ENCODE results near the gene REG1A. TPM values are rescaled to one million over a fixed set of nuclear protein-coding genes. Genes with fewer than 3 reads are reported as not detected.

The REG1A gene
- polyA plus RNA-seq, 1 donor (not counting 4 experiments of a cell fraction or from before 2014, with no cell fraction given): not detected

DNA sequence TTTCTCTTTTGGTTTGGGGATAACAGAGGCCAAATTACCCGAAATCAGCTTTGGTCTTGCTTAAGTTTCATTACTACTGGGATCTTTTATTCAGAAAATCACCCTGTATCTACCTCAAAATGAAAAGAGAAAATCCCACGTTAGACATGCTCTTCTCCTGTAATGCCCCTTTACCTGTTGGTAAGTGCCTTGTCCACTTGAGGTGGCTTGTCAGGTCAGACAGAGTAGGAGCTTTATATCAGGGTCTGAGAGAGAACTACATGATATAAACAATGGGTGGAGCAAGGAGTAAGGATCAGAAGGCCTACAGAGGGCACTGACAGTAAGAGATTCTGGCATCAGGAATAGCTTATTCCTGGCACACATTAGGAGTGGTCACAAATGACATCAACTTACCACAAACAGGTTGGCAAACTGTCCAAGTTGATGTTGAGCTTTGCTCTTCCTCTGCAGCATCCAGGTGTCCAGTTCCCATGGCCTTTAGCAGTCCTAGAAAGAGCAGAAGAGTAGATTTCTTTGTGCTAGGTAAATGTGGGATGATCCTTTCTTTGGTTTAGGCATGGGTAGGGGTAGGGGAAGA is 32.4 kb upstream of the REG1A start, which contains the start of gene REG1B:
REG1B (minus strand) TSS at position 209 of the 580 bp plus-strand sequence. CDS start 381 bp downstream, outside the sequence.
- dilution Hi-C loops (cut with MboI; ENCODE audit: extremely low pct_ligation_motif_present, low sequenced_read_pairs): no loop called here
- FAIRE-seq (no peak), DNase-seq (ENCODE audit: low read depth, low spot score) (no peak)
- Histone ChIP-seq H4K20me1 (ENCODE audit: control insufficient read depth, extremely low read depth, insufficient read depth, low read length) (no peaks in the 10 kb centered on the region), H3K27me3 (ENCODE audit: control insufficient read depth, extremely low read depth, insufficient read depth, low read length) (no peaks in the 10 kb centered on the region), H3K36me3 (ENCODE audit: control insufficient read depth in 2 of 2, extremely low read depth in 1 of 2, insufficient read depth in 2 of 2, low read length in 2 of 2) (no peaks in the 10 kb centered on the region), H3K4me2 (ENCODE audit: control insufficient read depth, extremely low read depth, insufficient read depth, low read depth, low read length) (no peak within 1 kb of the TSS), H3K9ac (ENCODE audit: control insufficient read depth, extremely low read depth, insufficient read depth, low read length) (no peak within 1 kb of the TSS), H3K9me1 (ENCODE audit: control insufficient read depth, extremely low read depth, insufficient read depth, low read length) (no peaks in the 10 kb centered on the region), H2AFZ (ENCODE audit: control insufficient read depth, low read length) (no peak within 1 kb of the TSS), H3K4me3 (ENCODE audit: control insufficient read depth in 2 of 3, extremely low read depth in 1 of 3, insufficient read depth in 2 of 3, low read depth in 1 of 3, low read length in 3 of 3) (no peak within 1 kb of the TSS), H3K27ac (ENCODE audit: control insufficient read depth, insufficient read depth, low read length) (no peak within 1 kb of the TSS), H3K4me1 (ENCODE audit: control insufficient read depth, extremely low read depth, insufficient read depth, low read length) (no peaks in the 10 kb centered on the region), H3K9me3 (ENCODE audit: control insufficient read depth, low read depth, low read length) (no peaks in the 10 kb centered on the region), H3K79me2 (ENCODE audit: control insufficient read depth, insufficient read depth, low read length) (no peaks in the 10 kb centered on the region)
- no peak for TF ChIP-seq EZH2 (IDR thresholded peaks at IDR 0.05; ENCODE audit: low read length)
- TF ChIP-seq, protein P1, sequence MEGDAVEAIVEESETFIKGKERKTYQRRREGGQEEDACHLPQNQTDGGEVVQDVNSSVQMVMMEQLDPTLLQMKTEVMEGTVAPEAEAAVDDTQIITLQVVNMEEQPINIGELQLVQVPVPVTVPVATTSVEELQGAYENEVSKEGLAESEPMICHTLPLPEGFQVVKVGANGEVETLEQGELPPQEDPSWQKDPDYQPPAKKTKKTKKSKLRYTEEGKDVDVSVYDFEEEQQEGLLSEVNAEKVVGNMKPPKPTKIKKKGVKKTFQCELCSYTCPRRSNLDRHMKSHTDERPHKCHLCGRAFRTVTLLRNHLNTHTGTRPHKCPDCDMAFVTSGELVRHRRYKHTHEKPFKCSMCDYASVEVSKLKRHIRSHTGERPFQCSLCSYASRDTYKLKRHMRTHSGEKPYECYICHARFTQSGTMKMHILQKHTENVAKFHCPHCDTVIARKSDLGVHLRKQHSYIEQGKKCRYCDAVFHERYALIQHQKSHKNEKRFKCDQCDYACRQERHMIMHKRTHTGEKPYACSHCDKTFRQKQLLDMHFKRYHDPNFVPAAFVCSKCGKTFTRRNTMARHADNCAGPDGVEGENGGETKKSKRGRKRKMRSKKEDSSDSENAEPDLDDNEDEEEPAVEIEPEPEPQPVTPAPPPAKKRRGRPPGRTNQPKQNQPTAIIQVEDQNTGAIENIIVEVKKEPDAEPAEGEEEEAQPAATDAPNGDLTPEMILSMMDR (optimal IDR thresholded peaks at IDR 0.05 in 1 of 3, IDR thresholded peaks at IDR 0.05 in 1 of 3, conservative IDR thresholded peaks at IDR 0.05 in 1 of 3; ENCODE audit: extremely low read depth in 1 of 3, insufficient read depth in 2 of 3, low read length in 3 of 3): no peak

DNA sequence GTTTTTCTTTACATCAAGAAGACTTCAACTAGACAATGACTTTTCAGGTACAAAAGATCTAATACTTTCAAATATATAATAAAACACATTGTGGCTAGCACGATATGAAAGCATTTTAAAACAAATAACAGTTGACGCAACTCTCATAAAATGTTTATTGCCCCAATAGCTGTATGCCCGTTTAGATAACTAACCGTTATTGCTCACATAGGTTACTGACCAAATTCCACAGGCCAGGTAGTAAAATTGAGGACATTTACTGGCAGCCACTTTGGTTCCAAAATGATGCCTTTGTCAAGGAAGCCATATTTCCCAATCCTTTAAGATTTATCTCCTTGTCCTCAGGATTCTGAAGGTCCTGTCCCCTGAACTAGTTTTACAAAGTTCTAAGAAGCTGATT is 29.6 kb upstream of the REG1A start:
- Histone ChIP-seq H3K27me3 (ENCODE audit: control insufficient read depth, extremely low read depth, insufficient read depth, low read length) (no peaks in the 10 kb centered on the region), H3K9me3 (ENCODE audit: control insufficient read depth, low read depth, low read length) (no peaks in the 10 kb centered on the region), H3K4me1 (ENCODE audit: control insufficient read depth, extremely low read depth, insufficient read depth, low read length) (no peaks in the 10 kb centered on the region), H3K4me3 (ENCODE audit: control insufficient read depth in 2 of 3, extremely low read depth in 1 of 3, insufficient read depth in 2 of 3, low read depth in 1 of 3, low read length in 3 of 3) (no peak overlapping the region), H3K27ac (ENCODE audit: control insufficient read depth, insufficient read depth, low read length) (no peak overlapping the region), H3K36me3 (ENCODE audit: control insufficient read depth in 2 of 2, extremely low read depth in 1 of 2, insufficient read depth in 2 of 2, low read length in 2 of 2) (no peaks in the 10 kb centered on the region), H3K79me2 (ENCODE audit: control insufficient read depth, insufficient read depth, low read length) (no peaks in the 10 kb centered on the region), H3K9me1 (ENCODE audit: control insufficient read depth, extremely low read depth, insufficient read depth, low read length) (no peaks in the 10 kb centered on the region), H4K20me1 (ENCODE audit: control insufficient read depth, extremely low read depth, insufficient read depth, low read length) (no peaks in the 10 kb centered on the region), H3K9ac (ENCODE audit: control insufficient read depth, extremely low read depth, insufficient read depth, low read length) (no peak overlapping the region), H2AFZ (ENCODE audit: control insufficient read depth, low read length) (no peak overlapping the region), H3K4me2 (ENCODE audit: control insufficient read depth, extremely low read depth, insufficient read depth, low read depth, low read length) (no peak overlapping the region)
- DNase-seq (ENCODE audit: low read depth, low spot score): no peak
- no peak for FAIRE-seq
- TF ChIP-seq, protein P1 (optimal IDR thresholded peaks at IDR 0.05 in 1 of 3, IDR thresholded peaks at IDR 0.05 in 1 of 3, conservative IDR thresholded peaks at IDR 0.05 in 1 of 3; ENCODE audit: extremely low read depth in 1 of 3, insufficient read depth in 2 of 3, low read length in 3 of 3): no peak
- TF ChIP-seq EZH2 (IDR thresholded peaks at IDR 0.05; ENCODE audit: low read length): no peak
- dilution Hi-C loops (cut with MboI; ENCODE audit: extremely low pct_ligation_motif_present, low sequenced_read_pairs): no loop called here
